Ovary (tissue), 9 donors: ENCODE measurements around the gene DND1. TPM values are rescaled to one million over a fixed set of nuclear protein-coding genes. Genes with fewer than 3 reads are reported as not detected.

ENCODE experiments used
- DNase-seq, 5 donors: peaks; one replicate each; pipeline ENCODE4 v3.0.0-alpha.2; 2019 to 2020
- H3K27ac ChIP-seq, 2 donors: fragments of 200-600 bp; one replicate each; pipeline versions ENCODE4 v1.5.1 to v1.8.0; 2019 to 2022
- H3K27me3 ChIP-seq: fragments of 200-600 bp; one replicate; pipeline ENCODE4 v1.8.0; 2022
- H3K36me3 ChIP-seq: fragments of 200-600 bp; sonication (generic); one replicate; pipeline ENCODE4 v1.5.1; 2019
- H3K4me1 ChIP-seq: one replicate; pipeline ENCODE4 v1.8.1; 2013; ENCODE audit warnings: mild to moderate bottlenecking, moderate library complexity; ENCODE audit not compliant: insufficient read depth
- H3K4me3 ChIP-seq: fragments of 200-600 bp; sonication (generic); one replicate; pipeline ENCODE4 v1.5.1; 2017
- H3K9me3 ChIP-seq, 2 donors: fragments of 200-600 bp in 1 of 2; sonication (generic) in 1 of 2; one replicate each; pipeline versions ENCODE4 v1.5.1 to v1.8.1; 2013 to 2019; ENCODE audit warnings: mild to moderate bottlenecking in 1 of 2, moderate library complexity in 1 of 2
- EP300 ChIP-seq: sonication (generic); formaldehyde crosslinking; IDR thresholded peaks from one replicate; pipeline ENCODE4 v1.6.1; 2017; ENCODE audit warnings: antibody characterized with exemption
- POLR2A ChIP-seq: fragments of 450-650 bp; IDR thresholded peaks from one replicate; pipeline ENCODE4 v1.6.1; 2017; ENCODE audit warnings: antibody characterized with exemption, mild to moderate bottlenecking, moderate library complexity
- WGBS, 3 donors: extraction: QIAGEN DNeasy Blood & Tissue Kit in 1 of 3; methylation state at CpG; one replicate each; pipeline versions ENCODE4 v1.1.5 to v1.1.7; 2013 to 2017; 5-methylcytosine and 5-hydroxymethylcytosine counted together
- intact Hi-C, 4 donors: fragments of 100-400 bp; cut with DNase I; formaldehyde crosslinking; loops; one replicate each; pipeline versions ENCODE4 v1.11.0 to v1.15.1; 2022 to 2023
- polyA plus RNA-seq, 2 donors: library from polyadenylated mRNA; stranded (reverse); fragments of 200-250 nt in 1 of 2; fragments of 350-450 nt in 1 of 2; fragmentation: Illumina TruSeq in 1 of 2; extraction: RNeasy Lipid Tissue Mini Kit (QIAGEN cat#74804) in 1 of 2; gene quantifications; one replicate each; pipeline ENCODE4 v1.2.3, GENCODE V29; 2013 to 2014
- total RNA-seq, 7 donors: library from RNA; depleted of rRNA in 2 of 7; stranded (reverse); fragments of >200 nt in 2 of 7; fragmentation: NEBNext Ultra II Directional in 3 of 7; extraction: Animal tissue kit (Norgen Biotek cat#: 25700) in 3 of 7; gene quantifications; one replicate each; pipeline versions ENCODE4 v1.1.0 to v1.2.4, GENCODE V29; 2016 to 2023
- TF ChIP-seq, protein P1 (sequence below), 3 donors: fragments of 450-650 bp in 2 of 3; fragments of 200-600 bp in 1 of 3; IDR thresholded peaks; one replicate each; pipeline versions ENCODE4 v1.5.1 to v1.8.0; 2016 to 2022; ENCODE audit warnings: antibody characterized with exemption in 3 of 3, mild to moderate bottlenecking in 1 of 3
- donor health status: DM: no; HTN: no; CAD: no; lungs with moderate emphysema.
- donor health status: DM: no; HTN: no; CAD: no.
- donor health status: Bipolar disorder and iron deficiency.
- donor health status: DM: yes; HTN: yes; CAD: no.
- donor health status: DM: no; HTN: no; CAD: no.
- donor health status: DM: yes; HTN: yes; CAD: no.

DND1 gene
- total and polyA plus RNA-seq, 9 donors: 0.30 to 1.2 (median 0.76) TPM; not detected in 1

DNA sequence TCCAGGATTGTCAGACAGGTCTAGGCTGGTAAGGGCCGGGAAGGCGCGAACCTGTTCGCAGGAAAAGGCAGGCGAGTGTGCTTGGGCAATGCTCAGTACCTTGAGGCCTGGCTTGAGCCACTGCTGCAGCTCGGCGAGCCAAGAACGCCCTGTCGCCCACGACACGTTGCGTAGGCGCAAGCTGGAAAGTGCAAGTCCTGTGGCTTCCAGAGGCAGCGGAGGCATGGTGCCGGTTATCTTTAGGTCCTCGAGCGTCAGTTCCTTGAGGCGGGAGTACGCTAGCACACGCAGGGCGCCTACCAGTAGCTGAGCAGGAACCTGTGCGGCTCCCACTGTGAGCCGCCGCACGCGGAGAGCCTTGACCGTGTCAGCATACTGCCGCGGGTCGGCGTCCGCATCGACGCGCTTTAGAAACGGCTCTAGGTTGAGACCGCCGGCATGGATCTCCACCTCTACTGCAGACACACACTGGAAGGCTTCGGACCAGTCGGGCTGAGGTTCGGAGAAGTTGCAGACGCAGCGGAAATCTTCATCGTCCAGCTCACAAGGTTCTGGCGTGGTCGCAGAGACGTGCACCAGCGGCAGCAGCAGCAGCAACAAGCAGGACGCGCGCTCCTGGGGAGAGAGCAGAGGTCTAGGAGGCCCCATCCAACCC, 40.9 kb downstream of the DND1 start:
- Histone ChIP-seq H3K27ac (peak overlapping the region; percentile 61 to 62), H3K4me1 (peaks cover 2% of the 10 kb centered on the region), H3K9me3 (no peaks in the 10 kb centered on the region), H3K27me3 (no peaks in the 10 kb centered on the region), H3K36me3 (no peaks in the 10 kb centered on the region), H3K4me3 (peak overlapping the region; percentile 46)
- intact Hi-C loops: loop anchor here in 1 of 4 donors (10.0 kb wide), 2 partner anchors 68 to 258 kb away; partner anchors contain the start of genes APBB3 and SLC35A4
- DNase-seq: peak; percentile 52 to 67 (median 57)
- 0 to 2% (median 1%) methylated on average over 34 to 51 of the region's 51 CpGs for WGBS, 3 donors
- TF ChIP-seq EP300: no peak
- TF ChIP-seq, protein P1, sequence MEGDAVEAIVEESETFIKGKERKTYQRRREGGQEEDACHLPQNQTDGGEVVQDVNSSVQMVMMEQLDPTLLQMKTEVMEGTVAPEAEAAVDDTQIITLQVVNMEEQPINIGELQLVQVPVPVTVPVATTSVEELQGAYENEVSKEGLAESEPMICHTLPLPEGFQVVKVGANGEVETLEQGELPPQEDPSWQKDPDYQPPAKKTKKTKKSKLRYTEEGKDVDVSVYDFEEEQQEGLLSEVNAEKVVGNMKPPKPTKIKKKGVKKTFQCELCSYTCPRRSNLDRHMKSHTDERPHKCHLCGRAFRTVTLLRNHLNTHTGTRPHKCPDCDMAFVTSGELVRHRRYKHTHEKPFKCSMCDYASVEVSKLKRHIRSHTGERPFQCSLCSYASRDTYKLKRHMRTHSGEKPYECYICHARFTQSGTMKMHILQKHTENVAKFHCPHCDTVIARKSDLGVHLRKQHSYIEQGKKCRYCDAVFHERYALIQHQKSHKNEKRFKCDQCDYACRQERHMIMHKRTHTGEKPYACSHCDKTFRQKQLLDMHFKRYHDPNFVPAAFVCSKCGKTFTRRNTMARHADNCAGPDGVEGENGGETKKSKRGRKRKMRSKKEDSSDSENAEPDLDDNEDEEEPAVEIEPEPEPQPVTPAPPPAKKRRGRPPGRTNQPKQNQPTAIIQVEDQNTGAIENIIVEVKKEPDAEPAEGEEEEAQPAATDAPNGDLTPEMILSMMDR (IDR thresholded peaks at IDR 0.05): no peak
- TF ChIP-seq POLR2A: no peak

DNA sequence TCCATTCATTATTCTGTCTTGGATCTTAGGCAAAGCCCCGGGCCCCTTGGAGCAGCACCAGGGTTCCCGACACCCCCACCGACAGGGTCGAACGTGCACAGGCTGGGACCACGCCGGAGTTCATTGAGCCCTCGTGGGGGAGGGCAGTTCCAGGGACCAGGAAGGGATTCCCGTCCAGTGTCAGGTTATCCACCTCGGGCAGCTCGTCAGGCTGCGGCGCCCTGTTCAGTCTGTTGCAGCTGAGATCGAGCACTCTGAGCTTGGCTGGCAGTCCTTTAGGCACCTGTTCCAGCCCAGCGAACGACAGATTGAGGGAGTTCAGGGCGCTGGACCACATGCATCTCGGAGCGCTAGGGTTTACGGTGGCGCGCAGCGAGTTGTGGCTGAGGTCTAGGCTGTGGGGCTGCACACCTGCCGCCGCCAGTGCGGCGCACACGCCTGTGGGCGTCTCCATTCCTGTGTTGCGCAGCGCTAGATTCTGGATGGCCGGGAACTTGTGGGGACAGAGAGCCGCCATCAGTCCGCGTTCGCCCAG, 41.5 kb downstream of the DND1 start:
- peak in 2 of 5 donors; percentile 34 to 43 for DNase-seq
- TF ChIP-seq EP300 (no peak), POLR2A (no peak)
- TF ChIP-seq, protein P1 (IDR thresholded peaks at IDR 0.05): no peak
- no peaks in the 10 kb centered on the region for H3K9me3 ChIP-seq
- H3K4me1 ChIP-seq: peaks cover 2% of the 10 kb centered on the region
- no peaks in the 10 kb centered on the region for H3K36me3 ChIP-seq
- H3K27ac ChIP-seq: peak overlapping the region in 1 of 2 donors; percentile 62
- WGBS, 3 donors: 8 to 28% (median 22%) methylated on average over 17 to 36 of the region's 36 CpGs
- H3K4me3 ChIP-seq: peak overlapping the region; percentile 46
- intact Hi-C loops: loop anchor here in 1 of 4 donors (10.0 kb wide), 2 partner anchors 67 to 257 kb away; partner anchors contain the start of genes APBB3 and SLC35A4
- H3K27me3 ChIP-seq: no peaks in the 10 kb centered on the region

DNA sequence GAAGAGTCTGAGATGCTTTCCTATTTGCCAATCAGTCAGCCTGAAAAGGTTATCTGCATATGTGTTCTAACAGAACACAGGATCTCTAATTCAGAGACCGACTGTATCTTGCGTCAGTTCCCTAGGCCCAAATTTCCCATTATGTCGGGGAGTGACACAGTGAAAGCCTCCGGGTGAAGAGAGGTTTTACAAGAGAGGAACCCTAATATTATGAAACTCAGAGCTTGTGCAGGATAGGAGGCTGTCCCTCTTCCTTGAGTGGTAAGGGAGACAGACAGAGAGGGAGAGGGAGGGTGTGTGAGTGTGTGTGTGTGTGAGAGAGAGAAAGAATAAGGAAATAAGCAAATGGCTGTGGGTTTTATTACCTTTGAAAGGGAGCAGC, 42.3 kb downstream of the DND1 start:
- H3K4me1 ChIP-seq: peaks cover 2% of the 10 kb centered on the region
- 95 to 98% (median 97%) methylated on average over 4 of the region's 4 CpGs for WGBS, 3 donors
- DNase-seq: no peak
- no peaks in the 10 kb centered on the region for H3K9me3 ChIP-seq
- H3K4me3 ChIP-seq: no peak overlapping the region
- no peaks in the 10 kb centered on the region for H3K27me3 ChIP-seq
- TF ChIP-seq POLR2A (no peak), EP300 (no peak)
- TF ChIP-seq, protein P1 (IDR thresholded peaks at IDR 0.05): no peak
- intact Hi-C loops: loop anchor here in 1 of 4 donors (10.0 kb wide), 2 partner anchors 66 to 256 kb away; partner anchors contain the start of genes APBB3 and SLC35A4
- no peak overlapping the region for H3K27ac ChIP-seq
- no peaks in the 10 kb centered on the region for H3K36me3 ChIP-seq

DNA sequence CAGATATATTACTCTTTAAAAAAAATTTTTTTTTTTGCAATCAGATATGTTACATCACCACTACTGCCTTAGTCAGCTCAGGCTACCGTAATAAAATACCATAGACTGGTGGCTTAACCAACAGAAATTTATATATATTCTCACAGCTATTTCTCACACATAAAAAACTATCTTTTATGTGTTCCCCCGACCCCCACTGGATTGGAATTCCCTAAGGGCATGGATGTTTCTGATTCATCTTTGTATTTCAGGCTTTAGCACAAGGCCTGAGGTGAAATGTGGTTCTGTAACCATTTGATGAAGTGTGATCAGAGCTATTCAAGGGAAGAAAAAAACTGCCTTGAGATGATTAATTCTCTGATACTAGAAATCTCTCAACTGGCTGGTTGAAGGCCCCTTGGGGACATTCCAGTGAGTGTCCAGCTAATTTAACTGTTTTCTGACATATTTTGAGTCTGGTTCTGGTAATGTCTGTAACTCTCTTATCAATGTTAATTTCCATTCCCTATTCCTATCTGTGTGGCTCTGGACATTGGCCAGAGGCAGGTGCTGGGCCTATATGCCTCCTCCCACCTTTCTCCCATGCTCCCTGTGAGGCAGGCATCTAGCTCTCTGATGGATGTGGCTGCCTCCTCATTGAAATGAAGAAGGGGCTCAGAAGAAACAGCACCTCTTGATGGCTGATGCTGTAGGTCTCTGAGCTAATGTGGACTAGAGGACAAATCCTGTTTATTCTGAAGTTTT, 42.9 kb downstream of the DND1 start:
- 63 to 76% (median 70%) methylated on average over 2 of the region's 2 CpGs for WGBS, 3 donors
- H3K4me3 ChIP-seq: no peak overlapping the region

More for the DNA sequence above, 42.9 kb downstream of the DND1 start:
- intact Hi-C loops: loop anchor here in 1 of 4 donors (10.0 kb wide), 2 partner anchors 66 to 256 kb away; partner anchors contain the start of genes APBB3 and SLC35A4
- TF ChIP-seq, protein P1 (IDR thresholded peaks at IDR 0.05): no peak
- TF ChIP-seq EP300 (no peak), POLR2A (no peak)
- H3K4me1 ChIP-seq: peaks cover 2% of the 10 kb centered on the region
- no peak for DNase-seq
- no peaks in the 10 kb centered on the region for H3K27me3 ChIP-seq
- no peaks in the 10 kb centered on the region for H3K9me3 ChIP-seq
- H3K27ac ChIP-seq: no peak overlapping the region
- H3K36me3 ChIP-seq: no peaks in the 10 kb centered on the region
